Measurements from ENCODE around the gene EPHA3. TPM values are rescaled to one million over a fixed set of nuclear protein-coding genes. Genes with fewer than 3 reads are reported as not detected.

Gene EPHA3
- total and polyA plus RNA-seq, 2 experiments from 2014 or later, result 4.8 to 9.2 TPM

DNA sequence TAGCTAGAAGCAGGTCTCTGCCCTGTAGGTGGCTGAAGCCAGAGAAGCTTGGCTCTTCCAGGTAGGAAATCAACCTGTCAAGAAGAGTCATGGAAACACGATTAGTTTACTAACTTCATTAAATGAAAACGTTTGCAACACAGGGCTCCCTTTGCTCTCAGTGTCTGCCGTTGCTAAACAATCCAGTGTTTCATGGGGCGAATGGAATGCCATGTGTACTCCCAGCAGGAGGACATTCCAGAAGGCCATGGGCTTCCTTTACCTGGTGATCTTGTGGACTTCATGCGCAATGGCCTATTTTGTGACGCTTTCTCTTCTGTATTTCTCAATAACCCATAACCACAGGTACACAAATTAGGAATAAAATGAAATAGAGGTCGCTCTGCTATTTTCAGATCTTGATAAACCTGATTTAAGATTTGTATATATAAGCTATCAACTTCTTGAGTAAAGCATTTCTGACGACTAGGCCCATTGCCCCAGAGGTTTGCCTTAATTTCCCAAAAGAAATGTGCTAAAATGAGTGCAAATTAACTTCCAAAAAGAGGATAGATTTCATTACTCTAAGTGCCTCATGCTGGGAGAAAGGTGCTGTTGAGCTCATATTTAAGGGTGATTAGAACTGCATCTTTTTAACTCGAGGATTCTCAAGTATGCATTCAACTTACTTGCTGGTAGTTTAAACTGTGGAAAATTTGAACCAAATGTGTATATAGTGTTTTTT lies 171.0 kb downstream of the EPHA3 start:
- Histone ChIP-seq H3K4me1 (ENCODE audit: low read depth) (no peaks in the 10 kb centered on the region), H3K4me3 (no peak overlapping the region), H3K36me3 (no peaks in the 10 kb centered on the region), H3K27ac (no peak overlapping the region), H3K9me3 (ENCODE audit: low read depth) (no peaks in the 10 kb centered on the region), H3K27me3 (no peaks in the 10 kb centered on the region)
- TF ChIP-seq, protein P1, sequence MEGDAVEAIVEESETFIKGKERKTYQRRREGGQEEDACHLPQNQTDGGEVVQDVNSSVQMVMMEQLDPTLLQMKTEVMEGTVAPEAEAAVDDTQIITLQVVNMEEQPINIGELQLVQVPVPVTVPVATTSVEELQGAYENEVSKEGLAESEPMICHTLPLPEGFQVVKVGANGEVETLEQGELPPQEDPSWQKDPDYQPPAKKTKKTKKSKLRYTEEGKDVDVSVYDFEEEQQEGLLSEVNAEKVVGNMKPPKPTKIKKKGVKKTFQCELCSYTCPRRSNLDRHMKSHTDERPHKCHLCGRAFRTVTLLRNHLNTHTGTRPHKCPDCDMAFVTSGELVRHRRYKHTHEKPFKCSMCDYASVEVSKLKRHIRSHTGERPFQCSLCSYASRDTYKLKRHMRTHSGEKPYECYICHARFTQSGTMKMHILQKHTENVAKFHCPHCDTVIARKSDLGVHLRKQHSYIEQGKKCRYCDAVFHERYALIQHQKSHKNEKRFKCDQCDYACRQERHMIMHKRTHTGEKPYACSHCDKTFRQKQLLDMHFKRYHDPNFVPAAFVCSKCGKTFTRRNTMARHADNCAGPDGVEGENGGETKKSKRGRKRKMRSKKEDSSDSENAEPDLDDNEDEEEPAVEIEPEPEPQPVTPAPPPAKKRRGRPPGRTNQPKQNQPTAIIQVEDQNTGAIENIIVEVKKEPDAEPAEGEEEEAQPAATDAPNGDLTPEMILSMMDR (IDR thresholded peaks at IDR 0.05; ENCODE audit: low read depth, low read length), result no peak
- DNase-seq (ENCODE audit: low read depth in 1 of 2, low spot score in 1 of 2), result peak in 1 of 2 donors; percentile 5

DNA sequence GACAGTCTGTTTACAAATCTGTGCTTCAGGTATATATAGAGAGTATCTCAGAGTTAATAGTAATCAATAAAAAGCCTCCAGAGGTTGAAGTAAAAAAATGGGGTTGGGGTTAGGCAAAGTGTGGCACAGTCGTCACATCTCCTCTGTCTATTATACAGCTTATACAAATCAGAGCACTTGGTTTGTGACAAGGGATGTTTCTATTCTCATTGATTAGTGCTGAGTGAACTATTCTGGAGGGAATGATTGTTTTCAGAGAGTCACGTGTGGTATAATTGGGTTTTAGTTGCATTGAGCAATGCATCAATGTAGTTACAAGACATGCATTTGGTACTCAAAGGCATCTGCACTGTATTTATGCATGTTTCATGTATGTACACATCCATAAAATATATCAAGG lies 172.9 kb downstream of the EPHA3 start:
- Histone ChIP-seq H3K27ac (no peak overlapping the region), H3K9me3 (ENCODE audit: low read depth) (no peaks in the 10 kb centered on the region), H3K4me1 (ENCODE audit: low read depth) (no peaks in the 10 kb centered on the region), H3K4me3 (no peak overlapping the region), H3K36me3 (no peaks in the 10 kb centered on the region), H3K27me3 (no peaks in the 10 kb centered on the region)
- DNase-seq (ENCODE audit: low read depth in 1 of 2, low spot score in 1 of 2), result no peak
- TF ChIP-seq, protein P1 (IDR thresholded peaks at IDR 0.05; ENCODE audit: low read depth, low read length), result no peak

DNA sequence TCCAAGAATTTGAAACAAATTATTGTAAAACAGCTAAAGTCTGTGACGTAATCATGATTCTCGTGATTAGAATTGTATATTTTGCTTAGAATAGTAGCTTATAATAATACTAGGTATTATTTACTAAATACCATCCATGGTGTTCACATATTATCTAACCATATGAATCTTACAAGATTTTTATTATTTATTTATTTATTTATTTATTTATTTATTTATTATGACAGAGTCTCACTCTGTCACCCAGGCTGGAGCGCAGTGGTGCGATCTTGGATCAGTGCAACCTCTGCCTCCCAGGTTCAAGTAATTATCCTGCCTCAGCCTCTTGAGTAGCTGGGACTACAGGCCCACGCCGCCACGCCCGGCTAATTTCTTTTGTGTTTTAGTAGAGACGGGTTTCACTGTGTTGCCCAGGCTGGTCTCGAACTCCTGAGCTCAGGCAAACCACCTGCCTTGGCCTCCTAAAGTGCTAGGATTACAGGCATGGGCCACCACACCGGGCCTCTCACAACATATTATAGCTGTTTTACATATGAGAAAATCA lies 173.5 kb downstream of the EPHA3 start:
- Histone ChIP-seq H3K4me3 (no peak overlapping the region), H3K4me1 (ENCODE audit: low read depth) (no peaks in the 10 kb centered on the region), H3K36me3 (no peaks in the 10 kb centered on the region), H3K27ac (no peak overlapping the region), H3K27me3 (no peaks in the 10 kb centered on the region), H3K9me3 (ENCODE audit: low read depth) (no peaks in the 10 kb centered on the region)
- no peak for DNase-seq (ENCODE audit: low read depth in 1 of 2, low spot score in 1 of 2)
- TF ChIP-seq, protein P1 (IDR thresholded peaks at IDR 0.05; ENCODE audit: low read depth, low read length), result no peak

DNA sequence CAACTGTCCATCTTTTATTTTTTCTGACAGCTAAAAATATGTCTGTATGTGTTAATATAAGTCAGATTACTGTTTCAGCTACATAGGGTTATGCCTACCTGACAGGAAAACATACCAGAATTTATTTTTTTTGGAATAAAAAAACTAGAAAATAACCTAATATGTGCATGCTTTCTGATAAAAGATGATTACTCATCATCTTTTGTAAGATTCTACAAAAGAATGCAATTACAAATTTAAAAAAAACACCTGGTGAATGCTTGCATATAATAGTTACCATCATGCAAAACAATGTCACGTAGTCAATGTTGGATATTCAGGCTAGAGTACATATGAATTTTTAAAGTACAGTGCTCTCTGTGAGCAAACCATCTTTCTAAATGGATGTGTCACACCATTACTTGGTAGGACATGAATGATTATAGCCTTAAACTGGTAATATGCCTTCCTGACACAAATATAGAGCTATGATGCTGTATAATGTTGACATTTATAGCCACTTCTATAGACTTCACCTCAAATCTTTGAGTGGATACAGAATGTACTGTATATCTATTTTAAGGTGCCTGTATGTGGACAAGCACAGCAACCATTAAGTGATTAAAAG lies 180.6 kb downstream of the EPHA3 start:
- H3K4me3 ChIP-seq, result no peak overlapping the region
- H3K9me3 ChIP-seq (ENCODE audit: low read depth), result no peaks in the 10 kb centered on the region
- H3K27me3 ChIP-seq, result no peaks in the 10 kb centered on the region
- TF ChIP-seq, protein P1 (IDR thresholded peaks at IDR 0.05; ENCODE audit: low read depth, low read length), result no peak
- H3K27ac ChIP-seq, result no peak overlapping the region
- no peak for DNase-seq (ENCODE audit: low read depth in 1 of 2, low spot score in 1 of 2)
- no peaks in the 10 kb centered on the region for H3K4me1 ChIP-seq (ENCODE audit: low read depth)
- no peaks in the 10 kb centered on the region for H3K36me3 ChIP-seq

DNA sequence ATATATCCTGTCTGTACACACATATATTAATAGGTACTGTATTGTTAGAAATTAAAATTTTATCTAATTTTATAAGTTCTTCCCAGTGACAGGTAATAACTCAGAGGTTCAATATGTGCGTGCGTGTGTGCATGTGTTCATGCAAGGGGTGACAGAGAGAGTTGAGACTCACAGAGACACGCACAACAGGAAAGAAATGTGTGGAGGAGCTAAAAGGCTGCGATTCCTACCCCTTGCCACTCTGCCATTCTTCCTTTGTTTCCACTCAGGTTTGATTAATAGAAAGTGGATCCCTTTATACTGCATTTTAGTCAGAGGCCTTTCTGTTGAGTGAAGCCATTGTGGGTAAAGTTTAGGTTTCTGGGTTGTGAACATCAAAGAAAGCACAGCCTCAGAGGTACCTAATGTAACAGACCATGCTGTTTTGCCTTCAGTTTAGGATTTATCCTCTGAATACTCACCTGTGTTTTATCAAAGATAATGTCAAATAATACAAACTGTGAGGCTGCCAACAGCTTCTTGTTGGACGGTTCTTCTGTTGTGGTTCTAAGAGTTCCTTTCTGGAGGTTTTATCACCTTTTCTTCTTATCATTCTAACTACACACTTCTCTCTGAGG lies 182.3 kb downstream of the EPHA3 start:
- Histone ChIP-seq H3K9me3 (ENCODE audit: low read depth) (no peaks in the 10 kb centered on the region), H3K4me3 (no peak overlapping the region), H3K27me3 (no peaks in the 10 kb centered on the region), H3K4me1 (ENCODE audit: low read depth) (no peaks in the 10 kb centered on the region), H3K27ac (no peak overlapping the region), H3K36me3 (no peaks in the 10 kb centered on the region)
- no peak for DNase-seq (ENCODE audit: low read depth in 1 of 2, low spot score in 1 of 2)
- TF ChIP-seq, protein P1 (IDR thresholded peaks at IDR 0.05; ENCODE audit: low read depth, low read length), result no peak

All from cardiac muscle cell (in vitro differentiated cells and primary cell).